ENCODE results near the gene ZP2.

GRCh38 chr16:21253470-21253869 lies 42.1 kb upstream of the ZP2 start:
- TF ChIP-seq CTCF (IDR thresholded peaks at IDR 0.05) (no peak), POLR2A (IDR thresholded peaks at IDR 0.05) (no peak), EP300 (IDR thresholded peaks at IDR 0.05) (no peak)

Data from ovary (tissue), 3 donors.